GM13977 (cell line): ENCODE data around the gene PLS1.

Source experiments
- DNase-seq: peaks from one replicate; pipeline ENCODE4 v3.0.0; 2012; ENCODE audit warnings: low spot score
- CTCF ChIP-seq: IDR thresholded peaks from 2 replicates; pipeline ENCODE4 v1.5.1; 2012; ENCODE audit warnings: mild to moderate bottlenecking, control low read depth; ENCODE audit not compliant: insufficient read depth; ENCODE audit errors: extremely low read depth, missing control alignments
- in situ Hi-C: fragments of 300-500 bp; cut with MboI; formaldehyde crosslinking; loops from one replicate; pipeline ENCODE4 v1.12.0; 2022; ENCODE audit warnings: low sequenced_read_pairs, low pct_unique_long_range_greater_than_20kb, mixed read lengths, inconsistent platforms; ENCODE audit not compliant: unreplicated experiment

Gene PLS1

GRCh38 chr3:142644502-142644901, 48.3 kb downstream of the PLS1 start:
- TF ChIP-seq CTCF: no peak
- no peak for DNase-seq
- in situ Hi-C loops: no loop called here

GRCh38 chr3:142645236-142645793, 49.1 kb downstream of the PLS1 start:
- in situ Hi-C loops: no loop called here
- no peak for DNase-seq
- no peak for TF ChIP-seq CTCF

GRCh38 chr3:142646020-142646785, 50.0 kb downstream of the PLS1 start:
- no peak for DNase-seq
- in situ Hi-C loops: no loop called here
- no peak for TF ChIP-seq CTCF

- in situ Hi-C loops: no loop called here
- no peak for DNase-seq
- no peak for TF ChIP-seq CTCF
These were observed 51.7 kb downstream of the PLS1 start for GRCh38 chr3:142647856-142648255.

GRCh38 chr3:142648950-142649349, 52.8 kb downstream of the PLS1 start:
- no peak for TF ChIP-seq CTCF
- DNase-seq: no peak
- in situ Hi-C loops: no loop called here

GRCh38 chr3:142650001-142650693, 54.0 kb downstream of the PLS1 start:
- no peak for DNase-seq

More at GRCh38 chr3:142650001-142650693, 54.0 kb downstream of the PLS1 start:
- TF ChIP-seq CTCF: no peak
- in situ Hi-C loops: no loop called here
